ENCODE data around the gene PCDHB1. TPM values are rescaled to one million over a fixed set of nuclear protein-coding genes. Genes with fewer than 3 reads are reported as not detected.

PCDHB1 gene, protein sequence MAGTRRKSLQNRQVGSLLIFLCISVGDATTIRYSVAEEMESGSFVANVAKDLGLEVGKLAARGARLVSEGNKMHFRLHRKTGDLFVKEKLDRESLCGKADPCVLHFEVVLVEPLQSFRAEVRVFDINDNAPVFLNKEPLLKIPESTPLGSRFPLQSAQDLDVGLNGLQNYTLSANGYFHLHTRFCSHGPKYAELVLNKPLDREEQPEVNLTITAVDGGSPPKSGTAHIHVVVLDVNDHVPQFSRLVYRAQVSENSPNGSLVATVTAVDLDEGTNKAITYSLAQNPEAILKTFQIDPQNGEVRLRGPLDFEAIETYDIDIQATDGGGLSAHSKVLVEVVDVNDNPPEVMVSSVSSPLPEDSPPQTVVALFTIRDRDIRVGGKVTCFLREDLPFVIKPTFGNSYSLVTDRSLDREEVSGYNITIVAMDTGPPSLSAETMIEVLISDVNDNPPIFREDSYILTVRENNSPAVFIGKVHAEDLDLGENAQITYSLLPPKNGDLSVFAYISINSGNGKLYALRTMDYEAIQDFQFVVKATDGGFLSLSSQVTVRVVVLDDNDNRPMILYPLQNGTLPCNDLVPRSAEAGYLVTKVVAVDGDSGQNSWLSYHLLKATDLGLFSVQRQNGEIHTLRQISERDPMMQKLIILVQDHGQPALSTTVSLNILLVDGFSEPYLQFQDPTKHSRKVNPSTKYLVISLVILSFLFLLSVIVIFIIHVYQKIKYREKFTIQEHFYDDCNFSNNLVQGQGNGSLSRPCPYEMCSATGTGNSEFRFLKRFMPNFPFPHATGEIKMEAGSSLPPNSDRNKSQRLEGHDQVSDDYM
- total RNA-seq = not detected

DNA sequence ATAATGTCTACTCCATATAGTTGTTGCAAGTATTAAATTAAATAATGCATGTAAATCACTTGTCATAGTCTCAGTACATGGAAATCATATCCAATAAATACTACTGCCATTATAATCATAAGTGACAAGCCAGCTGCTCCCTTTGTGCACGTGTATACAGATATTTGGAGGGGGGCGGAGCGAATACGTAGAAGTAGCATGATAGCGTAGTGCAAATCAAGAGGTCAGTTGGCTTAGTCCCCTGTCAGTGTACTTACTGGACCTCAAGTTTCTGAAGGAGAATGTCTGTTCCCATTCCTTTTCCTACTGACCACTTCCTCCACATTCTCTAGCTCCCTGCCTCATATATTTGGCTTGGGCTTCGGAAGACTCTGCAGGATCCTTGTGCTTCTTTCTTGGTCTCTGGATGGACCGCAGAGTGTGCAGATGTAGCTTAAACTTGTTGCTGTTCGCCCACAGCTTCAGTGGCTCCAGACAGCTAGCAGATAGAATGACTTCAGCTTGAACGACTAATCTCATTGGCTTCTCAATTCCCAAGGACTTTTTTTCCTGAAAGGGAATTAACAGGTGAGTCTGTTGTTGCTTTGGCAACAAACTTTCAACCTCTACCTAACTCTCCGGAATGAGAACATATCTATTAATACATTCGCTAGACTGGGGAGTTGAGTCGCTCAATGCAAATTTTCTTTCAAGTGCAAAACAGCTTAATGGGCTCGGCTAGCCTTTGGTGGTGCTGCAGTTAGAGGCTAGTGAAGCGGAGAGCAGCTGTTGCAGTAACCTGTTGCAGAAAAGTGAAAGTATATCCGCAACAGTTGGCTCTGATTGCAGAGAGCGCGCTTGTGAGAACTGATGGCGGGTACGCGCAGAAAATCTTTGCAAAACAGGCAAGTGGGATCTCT, at the start of gene PCDHB1:
Gene PCDHB1, plus strand, starts transcription at position 753 of the 899 bp plus-strand sequence. Its CDS starts 97 bp downstream, at position 850.
- Mint-ChIP-seq H3K4me1 (no peaks in the 10 kb centered on the region), H3K4me3 (peak within 1 kb of the TSS; percentile 33), H3K36me3 (no peaks in the 10 kb centered on the region), H3K9me3 (peaks cover 12% of the 10 kb centered on the region), H3K27me3 (peaks cover 10% of the 10 kb centered on the region), H3K27ac (no peak within 1 kb of the TSS)
- POLR2A ChIA-PET = no interaction called here
- DNase-seq (no peak), ATAC-seq (ENCODE audit: low read depth) (no peak)

DNA sequence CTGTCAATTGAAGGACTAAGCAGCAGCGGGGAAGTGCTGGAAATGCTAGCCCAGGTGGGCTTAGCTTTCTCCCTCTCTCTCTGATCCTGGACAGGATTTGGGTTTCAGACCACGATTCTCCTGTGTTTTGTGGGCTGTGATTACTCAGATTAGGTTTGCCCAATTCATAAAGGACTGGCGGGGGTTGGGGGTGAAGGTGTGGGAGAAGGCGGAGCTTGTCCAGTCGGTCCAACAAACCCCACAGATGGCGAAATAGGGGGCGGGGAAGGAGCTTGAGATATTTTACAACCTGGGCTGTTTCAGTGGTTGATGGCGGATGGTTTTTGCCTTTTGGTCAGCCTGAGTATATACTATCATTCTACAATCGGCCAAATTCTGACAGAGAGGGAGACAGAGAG, 49.7 kb upstream of the PCDHB1 start:
- DNase-seq (no peak), ATAC-seq (ENCODE audit: low read depth) (no peak)
- Mint-ChIP-seq H3K4me1 (no peaks in the 10 kb centered on the region), H3K27me3 (peaks cover 11% of the 10 kb centered on the region), H3K4me3 (no peak overlapping the region), H3K36me3 (no peaks in the 10 kb centered on the region), H3K9me3 (no peaks in the 10 kb centered on the region), H3K27ac (no peak overlapping the region)
- POLR2A ChIA-PET = no interaction called here

DNA sequence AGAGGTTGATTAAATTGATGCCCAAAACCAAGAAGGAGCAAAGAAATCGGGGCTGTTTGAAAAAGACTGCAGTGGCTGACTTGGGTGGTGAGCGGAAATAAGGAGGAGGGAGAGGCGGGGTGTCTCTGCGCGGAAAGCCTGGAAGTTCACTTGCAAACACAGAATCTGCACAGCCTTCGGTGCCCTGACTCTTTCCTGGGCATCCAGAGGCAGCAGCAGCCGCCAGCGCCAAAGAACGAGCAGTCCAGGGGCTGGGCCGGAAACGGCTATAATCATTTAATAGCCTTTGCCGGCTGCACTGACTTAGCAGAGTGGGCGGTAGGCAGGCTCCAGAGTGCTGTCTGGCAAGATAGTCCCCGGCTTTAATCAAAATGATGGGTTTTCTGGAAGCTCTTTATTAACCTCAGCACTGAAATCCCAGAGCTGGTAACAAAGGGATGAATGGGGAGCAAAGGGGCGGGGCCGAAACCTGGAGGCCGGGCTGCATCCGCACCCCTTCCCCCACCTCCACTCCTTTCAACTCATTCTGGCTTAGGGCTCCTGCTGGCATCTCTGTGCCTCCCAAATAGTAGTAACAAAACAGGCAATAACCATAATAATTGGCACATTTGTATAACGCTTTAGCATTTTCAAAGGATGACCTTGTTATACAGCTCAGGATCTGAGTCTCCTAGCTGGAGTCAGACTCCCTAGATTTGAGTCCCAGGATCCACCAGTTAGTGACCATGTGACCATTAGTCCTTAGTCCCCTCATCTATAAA, 49.1 kb upstream of the PCDHB1 start:
- no peaks in the 10 kb centered on the region for H3K36me3 Mint-ChIP-seq
- no peaks in the 10 kb centered on the region for H3K9me3 Mint-ChIP-seq
- H3K4me3 Mint-ChIP-seq = no peak overlapping the region
- DNase-seq = no peak
- ATAC-seq (ENCODE audit: low read depth) = no peak
- peaks cover 11% of the 10 kb centered on the region for H3K27me3 Mint-ChIP-seq
- POLR2A ChIA-PET = no interaction called here
- no peak overlapping the region for H3K27ac Mint-ChIP-seq
- no peaks in the 10 kb centered on the region for H3K4me1 Mint-ChIP-seq

DNA sequence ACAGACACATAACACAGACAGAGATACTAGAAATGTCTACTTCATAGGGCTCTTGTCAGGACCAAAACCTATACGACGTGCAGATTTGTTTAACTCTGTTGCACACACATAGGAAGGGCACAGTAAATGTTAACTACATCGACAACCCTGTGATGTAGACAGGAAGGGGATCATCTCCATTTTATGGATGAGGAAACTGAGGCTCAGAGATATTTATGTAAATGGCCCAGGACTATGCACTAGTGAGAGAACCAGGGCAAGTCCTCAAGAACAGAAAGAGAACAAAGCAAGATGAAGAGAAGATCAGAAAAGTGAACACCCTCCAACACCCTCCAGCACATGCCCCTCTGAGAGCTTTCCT, 48.6 kb upstream of the PCDHB1 start:
- ATAC-seq (ENCODE audit: low read depth) (no peak), DNase-seq (no peak)
- Mint-ChIP-seq H3K4me3 (no peak overlapping the region), H3K36me3 (no peaks in the 10 kb centered on the region), H3K27ac (no peak overlapping the region), H3K4me1 (no peaks in the 10 kb centered on the region), H3K27me3 (peaks cover 11% of the 10 kb centered on the region), H3K9me3 (no peaks in the 10 kb centered on the region)
- POLR2A ChIA-PET = no interaction called here

DNA sequence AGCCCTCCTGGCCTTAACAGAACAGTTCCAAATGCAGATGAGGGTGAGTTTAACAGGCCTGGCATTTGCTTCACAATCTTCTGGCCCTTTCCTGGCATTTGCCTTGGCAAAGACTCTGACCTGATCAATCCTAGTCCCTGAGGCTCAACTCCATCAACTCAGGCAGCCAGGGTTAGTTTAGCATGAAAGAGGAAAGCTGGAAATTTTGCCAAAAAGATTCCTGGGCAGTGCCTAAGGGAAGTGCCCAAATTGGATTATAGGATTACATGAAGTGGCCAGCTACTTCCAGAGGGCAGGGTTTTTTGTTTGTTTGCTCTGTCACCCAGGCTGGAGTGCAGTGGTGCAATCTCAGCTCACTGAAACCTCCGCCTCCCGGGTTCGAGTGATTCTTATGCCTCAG, 48.1 kb upstream of the PCDHB1 start:
- H3K9me3 Mint-ChIP-seq = no peaks in the 10 kb centered on the region
- DNase-seq = no peak
- H3K36me3 Mint-ChIP-seq = no peaks in the 10 kb centered on the region
- H3K27ac Mint-ChIP-seq = no peak overlapping the region
- H3K4me1 Mint-ChIP-seq = no peaks in the 10 kb centered on the region
- no peak for ATAC-seq (ENCODE audit: low read depth)
- H3K4me3 Mint-ChIP-seq = no peak overlapping the region
- POLR2A ChIA-PET = no interaction called here
- H3K27me3 Mint-ChIP-seq = peaks cover 11% of the 10 kb centered on the region

DNA sequence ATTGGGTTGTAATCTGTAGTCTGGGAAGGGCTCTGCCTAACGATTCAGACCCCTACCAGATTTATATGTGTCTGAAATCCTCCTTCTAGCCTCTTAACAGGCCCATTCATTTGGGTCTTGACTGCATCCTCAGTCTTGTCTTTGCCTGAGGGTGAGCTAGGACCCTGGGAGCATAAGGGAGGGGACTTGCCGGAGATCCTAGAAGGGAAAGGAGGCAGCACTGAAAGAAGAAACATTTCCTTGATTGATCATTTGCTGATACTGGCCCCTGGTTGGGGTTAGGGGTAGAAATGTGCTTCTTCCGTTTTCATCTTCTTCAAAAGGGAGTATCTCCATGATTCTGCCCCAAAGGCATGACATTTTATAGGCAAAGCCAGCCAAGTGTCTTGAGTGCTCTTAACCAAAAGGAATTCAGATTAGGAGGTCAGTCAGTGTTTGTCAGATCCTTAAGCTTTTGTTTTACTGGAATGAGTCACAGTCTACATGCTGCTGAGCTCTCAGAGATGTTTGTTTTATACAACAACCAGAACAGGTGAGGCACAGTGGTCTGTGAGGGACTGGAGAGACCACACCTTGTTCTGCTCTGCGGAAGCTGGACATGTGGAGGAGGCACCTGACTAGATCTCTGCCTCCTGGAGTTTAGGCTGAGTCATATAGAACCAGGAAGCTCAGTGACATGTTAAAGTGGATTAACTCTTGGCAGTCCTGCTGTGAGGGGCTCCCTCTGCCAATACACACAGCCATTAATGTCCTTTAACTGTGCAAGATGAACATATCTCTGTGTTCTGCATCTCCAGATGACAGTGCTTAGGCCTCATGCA, 47.2 kb upstream of the PCDHB1 start:
- POLR2A ChIA-PET = no interaction called here
- H3K27ac Mint-ChIP-seq = no peak overlapping the region
- peaks cover 11% of the 10 kb centered on the region for H3K27me3 Mint-ChIP-seq
- DNase-seq (no peak), ATAC-seq (ENCODE audit: low read depth) (no peak)
- H3K36me3 Mint-ChIP-seq = no peaks in the 10 kb centered on the region
- no peak overlapping the region for H3K4me3 Mint-ChIP-seq
- no peaks in the 10 kb centered on the region for H3K4me1 Mint-ChIP-seq
- H3K9me3 Mint-ChIP-seq = no peaks in the 10 kb centered on the region

DNA sequence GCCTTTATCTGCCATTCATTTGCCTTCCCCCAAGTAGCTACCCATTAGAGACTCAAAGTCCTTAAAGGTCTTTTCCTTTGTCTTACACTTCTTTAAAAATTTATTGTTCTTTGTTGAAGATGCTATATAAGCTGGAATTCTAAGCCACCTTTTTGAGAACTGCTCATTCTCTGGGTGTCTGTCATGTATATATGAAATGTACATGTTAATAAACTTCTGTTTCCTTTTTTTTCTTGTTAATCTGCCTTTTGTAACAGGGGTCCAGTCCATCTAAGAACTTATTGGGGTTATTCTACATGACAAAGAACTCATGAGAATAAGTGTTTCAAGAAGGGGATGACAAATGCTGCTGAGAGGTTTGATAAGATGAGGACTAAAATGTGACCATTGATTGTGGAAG, 43.4 kb upstream of the PCDHB1 start:
- Mint-ChIP-seq H3K9me3 (no peaks in the 10 kb centered on the region), H3K27ac (no peak overlapping the region), H3K4me1 (no peaks in the 10 kb centered on the region), H3K36me3 (no peaks in the 10 kb centered on the region), H3K27me3 (peaks cover 2% of the 10 kb centered on the region), H3K4me3 (no peak overlapping the region)
- no peak for DNase-seq
- ATAC-seq (ENCODE audit: low read depth) = no peak
- POLR2A ChIA-PET = no interaction called here

DNA sequence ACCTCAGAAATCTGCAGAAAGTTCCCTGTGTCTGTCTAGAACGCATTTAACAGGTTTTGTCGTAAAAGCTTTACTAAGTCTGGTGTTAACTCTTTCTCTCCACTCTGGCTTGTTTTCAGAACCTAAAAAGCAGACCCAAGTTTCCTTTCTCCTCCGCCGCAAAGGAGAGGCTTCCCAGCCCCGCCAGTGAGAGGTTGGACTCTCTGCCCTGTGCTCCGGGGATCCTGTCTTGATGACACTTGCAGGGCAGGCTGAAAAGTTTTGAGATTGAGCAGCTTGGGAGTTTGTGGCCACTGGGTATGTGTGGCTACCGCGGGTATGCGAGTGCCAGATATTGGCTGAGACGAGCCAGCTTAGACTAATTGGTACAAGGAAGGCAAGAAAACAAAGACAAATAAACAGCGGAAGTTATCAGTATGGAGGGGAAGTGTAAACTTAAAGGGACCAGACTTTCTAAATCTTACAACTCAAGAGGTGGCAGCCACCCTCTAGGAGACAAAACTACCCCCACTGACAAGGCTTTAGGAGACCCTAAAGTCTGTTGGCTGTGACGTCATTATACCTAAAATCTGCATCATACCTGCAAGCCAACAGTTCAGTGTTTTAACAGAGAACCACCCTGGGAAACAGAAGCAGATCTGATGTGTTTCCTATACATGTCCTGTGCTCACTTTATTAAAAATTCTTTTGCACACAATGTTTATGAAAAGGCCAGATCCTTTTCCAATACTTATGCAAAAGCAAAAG, 41.0 kb upstream of the PCDHB1 start:
- Mint-ChIP-seq H3K27me3 (no peaks in the 10 kb centered on the region), H3K4me3 (no peak overlapping the region), H3K9me3 (no peaks in the 10 kb centered on the region), H3K36me3 (no peaks in the 10 kb centered on the region), H3K4me1 (no peaks in the 10 kb centered on the region), H3K27ac (no peak overlapping the region)
- POLR2A ChIA-PET = no interaction called here
- ATAC-seq (ENCODE audit: low read depth) (no peak), DNase-seq (no peak)

DNA sequence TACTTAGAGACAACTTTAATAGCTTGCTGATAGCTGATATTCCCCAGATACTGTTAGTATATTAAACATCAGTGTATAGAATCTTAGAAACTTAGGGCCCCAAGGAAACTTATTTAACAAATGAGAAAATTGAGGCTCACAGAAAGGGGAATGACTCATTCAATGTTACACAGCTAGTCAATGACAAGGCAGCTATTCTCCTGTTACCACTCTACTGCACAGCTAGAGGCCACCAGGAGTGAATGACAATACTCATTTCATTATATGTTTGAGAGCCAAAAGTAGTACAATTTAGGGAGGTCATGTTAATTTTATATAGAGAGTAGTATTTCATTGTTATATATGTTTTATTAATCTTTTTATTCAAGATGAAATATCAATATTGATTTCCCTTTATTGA, 33.2 kb upstream of the PCDHB1 start:
- POLR2A ChIA-PET = no interaction called here
- no peaks in the 10 kb centered on the region for H3K4me1 Mint-ChIP-seq

DNA sequence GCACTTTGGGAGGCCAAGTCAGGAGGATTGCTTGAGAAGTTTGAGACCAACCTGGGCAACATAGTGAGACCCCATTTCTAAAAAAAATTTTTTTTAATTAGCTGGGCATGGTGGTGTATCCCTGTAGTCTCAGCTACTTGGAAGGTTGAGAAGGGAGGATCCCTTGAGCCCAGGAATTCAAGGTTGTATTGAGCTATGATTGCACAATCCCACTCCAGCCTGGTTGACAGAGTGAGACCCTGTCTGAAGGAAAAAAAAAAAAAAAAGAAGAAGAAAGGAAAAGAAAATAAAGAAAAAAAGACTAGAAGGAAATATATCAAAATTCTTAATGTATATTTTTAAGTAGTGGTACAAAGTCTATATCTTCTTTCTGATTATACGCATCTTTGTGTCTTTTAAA, 28.8 kb upstream of the PCDHB1 start:
- H3K27me3 Mint-ChIP-seq = no peaks in the 10 kb centered on the region
- no peak for DNase-seq
- peaks cover 2% of the 10 kb centered on the region for H3K9me3 Mint-ChIP-seq
- H3K27ac Mint-ChIP-seq = no peak overlapping the region
- no peak overlapping the region for H3K4me3 Mint-ChIP-seq
- H3K4me1 Mint-ChIP-seq = no peaks in the 10 kb centered on the region
- H3K36me3 Mint-ChIP-seq = no peaks in the 10 kb centered on the region
- no peak for ATAC-seq (ENCODE audit: low read depth)
- POLR2A ChIA-PET = no interaction called here

More for the DNA sequence above, 33.2 kb upstream of the PCDHB1 start:
- H3K4me3 Mint-ChIP-seq = no peak overlapping the region
- ATAC-seq (ENCODE audit: low read depth) (no peak), DNase-seq (no peak)
- H3K27ac Mint-ChIP-seq = no peak overlapping the region
- H3K36me3 Mint-ChIP-seq = no peaks in the 10 kb centered on the region
- no peaks in the 10 kb centered on the region for H3K9me3 Mint-ChIP-seq
- no peaks in the 10 kb centered on the region for H3K27me3 Mint-ChIP-seq

DNA sequence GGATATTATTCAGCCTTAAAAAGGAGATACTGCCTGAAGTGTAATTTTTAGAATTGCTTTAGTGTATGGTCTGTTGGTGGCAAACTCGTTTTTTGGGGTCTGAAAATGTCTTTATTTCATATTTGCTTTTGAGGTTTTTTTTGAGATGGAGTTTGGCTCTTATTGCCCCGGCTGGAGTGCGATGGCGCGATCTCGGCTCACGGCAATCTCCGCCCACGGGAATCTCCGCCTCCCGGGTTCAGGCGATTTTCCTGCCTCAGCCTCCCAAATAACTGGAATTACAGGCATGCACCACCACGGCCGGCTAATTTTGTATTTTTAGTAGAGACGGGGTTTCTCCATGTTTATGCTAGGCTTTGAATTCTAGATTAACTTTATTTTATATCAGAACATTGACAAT, 20.2 kb upstream of the PCDHB1 start:
- ATAC-seq (ENCODE audit: low read depth) (no peak), DNase-seq (no peak)
- no peak overlapping the region for H3K27ac Mint-ChIP-seq
- H3K27me3 Mint-ChIP-seq = no peaks in the 10 kb centered on the region
- H3K9me3 Mint-ChIP-seq = no peaks in the 10 kb centered on the region
- H3K36me3 Mint-ChIP-seq = no peaks in the 10 kb centered on the region
- POLR2A ChIA-PET = no interaction called here
- no peaks in the 10 kb centered on the region for H3K4me1 Mint-ChIP-seq
- H3K4me3 Mint-ChIP-seq = no peak overlapping the region

DNA sequence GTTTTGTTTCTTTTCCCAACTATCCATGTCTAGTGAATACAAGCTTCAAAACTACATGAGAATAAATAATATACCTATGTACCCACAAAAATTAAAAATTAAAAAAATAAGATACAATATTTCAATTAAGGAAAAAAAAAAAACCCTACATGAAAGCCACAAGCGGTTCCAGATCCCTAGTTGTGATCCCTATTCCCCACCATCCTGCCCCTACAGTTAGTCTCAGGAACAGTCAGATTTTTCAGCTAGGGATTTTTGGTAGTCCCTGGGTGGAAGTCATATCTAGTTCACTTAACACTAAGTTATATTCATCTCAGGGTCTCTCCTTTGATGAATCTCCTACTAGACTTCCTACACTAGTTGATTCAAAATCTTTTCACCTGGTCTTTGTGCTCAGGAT, 18.5 kb upstream of the PCDHB1 start:
- no peak overlapping the region for H3K27ac Mint-ChIP-seq

More for the DNA sequence above, 18.5 kb upstream of the PCDHB1 start:
- no peak overlapping the region for H3K4me3 Mint-ChIP-seq
- POLR2A ChIA-PET = no interaction called here
- no peaks in the 10 kb centered on the region for H3K9me3 Mint-ChIP-seq
- no peak for ATAC-seq (ENCODE audit: low read depth)
- no peaks in the 10 kb centered on the region for H3K27me3 Mint-ChIP-seq
- DNase-seq = no peak
- H3K36me3 Mint-ChIP-seq = no peaks in the 10 kb centered on the region
- no peaks in the 10 kb centered on the region for H3K4me1 Mint-ChIP-seq
